K562 treated with DMSO at 1 percent for 24 hours (cell line): ENCODE measurements around the gene INAFM2. TPM values are rescaled to one million over a fixed set of nuclear protein-coding genes. Genes with fewer than 3 reads are reported as not detected.

ENCODE experiments used
- total RNA-seq: library from RNA; unstranded; fragments of 300-600 nt; gene quantifications from 2 replicates; pipeline ENCODE4 v1.2.3, GENCODE V29; 2022; ENCODE audit warnings: low read depth; ENCODE audit not compliant: insufficient read depth

INAFM2 gene
- total RNA-seq, result 24.3 and 26.6 TPM in 2 replicates

DNA sequence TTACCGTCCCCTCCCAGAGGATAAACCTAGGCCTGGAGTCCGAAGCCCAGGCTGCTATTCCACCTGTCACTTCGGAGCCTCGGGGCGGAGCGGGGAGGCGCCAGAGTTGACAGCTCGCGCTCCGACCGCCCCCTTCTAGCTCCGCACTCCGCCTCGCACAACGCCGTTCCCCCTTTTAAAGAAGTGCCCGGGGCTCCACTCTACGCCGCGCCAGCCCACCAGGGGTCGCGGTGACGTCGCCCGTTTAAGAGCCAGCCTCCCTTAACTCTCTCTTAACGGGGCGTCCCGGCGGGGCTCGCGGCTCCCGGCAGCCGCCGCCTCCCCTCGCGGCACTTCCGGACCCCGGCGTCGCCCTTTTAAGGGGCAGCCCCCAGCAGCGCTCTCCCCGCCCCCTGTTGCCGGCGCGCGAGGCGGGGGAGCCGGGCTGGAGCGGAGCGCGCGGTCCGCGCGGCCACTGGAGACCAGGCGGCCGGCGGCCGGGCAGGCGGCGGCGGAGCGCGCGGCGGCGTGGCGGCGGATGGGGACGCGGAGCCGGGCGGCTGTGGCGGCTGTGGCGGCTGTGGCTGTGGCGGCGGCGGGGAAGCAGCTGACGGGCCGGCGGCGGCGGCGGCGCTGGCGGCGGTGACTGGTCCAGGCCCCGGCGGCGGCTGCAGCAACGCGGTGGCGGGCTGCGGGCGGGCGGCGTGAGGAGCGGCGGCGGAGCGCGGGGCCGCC lies at the start of gene INAFM2:
TSS of gene INAFM2 (plus strand) at position 454 of the 714 bp plus-strand sequence. CDS start 364 bp downstream, outside the sequence.

DNA sequence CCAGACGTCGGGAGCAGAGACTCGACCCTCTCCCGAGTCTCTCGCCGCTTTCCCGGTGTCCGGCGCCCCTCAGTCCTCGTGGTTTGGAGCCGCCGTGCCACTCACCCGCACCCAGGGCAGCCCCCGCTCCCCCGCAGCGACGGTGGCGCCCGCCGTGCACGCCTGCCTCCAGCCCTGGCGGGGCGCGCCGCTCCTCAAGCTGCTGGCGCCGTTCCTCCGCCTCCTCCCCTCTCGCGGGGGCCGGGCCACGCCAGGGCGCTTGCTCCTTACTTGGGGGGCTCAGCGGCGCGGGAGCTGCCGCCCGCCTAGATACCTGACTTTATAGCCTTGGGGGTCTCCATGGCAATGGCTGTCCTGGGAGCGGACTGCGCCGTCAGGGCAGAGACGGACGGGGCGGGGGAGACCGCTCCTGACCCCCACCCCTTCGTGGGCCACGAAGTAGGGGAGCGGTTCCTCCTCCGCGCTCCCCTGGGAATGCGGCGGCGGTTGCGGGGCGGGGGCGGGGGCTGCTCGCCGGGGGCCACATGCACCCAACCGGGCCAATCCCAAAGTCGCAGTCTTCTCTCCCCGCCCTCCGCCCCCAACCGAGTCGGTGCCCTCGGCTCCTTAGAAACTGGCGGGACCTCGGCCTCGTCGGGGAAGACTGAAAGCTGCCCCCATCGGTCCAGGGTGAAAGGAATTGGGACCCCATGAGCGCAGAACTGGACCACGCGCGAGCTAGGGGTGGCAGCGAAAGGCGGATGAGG lies 40.5 kb upstream of the INAFM2 start, which contains the start of gene ANKRD63:
TSS of gene ANKRD63 (minus strand) at position 196 of the 746 bp plus-strand sequence. CDS start 478 bp downstream, outside the sequence.

GRCh38 chr15:40307421-40308211 lies 15.9 kb upstream of the INAFM2 start, which contains the start of gene PLCB2:
TSS of gene PLCB2 (minus strand) at chr15:40307935. CDS start at chr15:40307672, 263 bp downstream.

DNA sequence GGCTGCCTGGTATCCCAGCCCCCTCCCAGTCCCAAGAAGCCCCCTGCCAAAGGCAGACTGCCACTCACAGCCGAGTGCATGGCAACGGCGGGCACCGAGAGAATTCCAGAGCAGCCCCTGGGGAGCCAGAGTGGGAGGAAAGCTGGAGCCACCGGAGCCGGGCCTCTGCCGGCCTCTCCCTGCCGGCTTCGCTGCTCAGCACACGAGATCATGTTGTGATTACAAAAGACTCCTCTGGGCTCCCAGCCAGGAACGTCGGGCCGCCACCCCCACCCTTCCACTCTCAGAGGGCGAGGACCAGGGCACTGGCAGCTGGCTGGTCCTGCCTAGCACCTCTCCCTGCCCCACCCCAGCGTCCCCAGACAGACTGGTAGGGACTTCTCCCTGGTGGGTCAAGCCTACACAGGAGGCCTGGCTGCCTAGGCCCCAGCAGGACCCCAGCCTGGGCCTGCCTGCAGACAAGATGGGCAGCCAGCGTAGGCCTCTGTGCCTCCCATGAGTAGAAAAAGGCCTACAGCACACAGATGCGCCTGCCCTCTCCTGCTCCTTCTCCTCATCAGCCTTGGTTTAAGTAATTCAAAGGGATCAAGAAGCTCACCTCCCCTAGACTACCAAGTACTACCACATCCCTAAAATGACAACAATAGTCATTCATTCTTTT lies 17.4 kb downstream of the INAFM2 start, which contains the start of gene CCDC9B:
TSS of gene CCDC9B (minus strand) at position 200 of the 661 bp plus-strand sequence. CDS start at position 80, 120 bp downstream.

DNA sequence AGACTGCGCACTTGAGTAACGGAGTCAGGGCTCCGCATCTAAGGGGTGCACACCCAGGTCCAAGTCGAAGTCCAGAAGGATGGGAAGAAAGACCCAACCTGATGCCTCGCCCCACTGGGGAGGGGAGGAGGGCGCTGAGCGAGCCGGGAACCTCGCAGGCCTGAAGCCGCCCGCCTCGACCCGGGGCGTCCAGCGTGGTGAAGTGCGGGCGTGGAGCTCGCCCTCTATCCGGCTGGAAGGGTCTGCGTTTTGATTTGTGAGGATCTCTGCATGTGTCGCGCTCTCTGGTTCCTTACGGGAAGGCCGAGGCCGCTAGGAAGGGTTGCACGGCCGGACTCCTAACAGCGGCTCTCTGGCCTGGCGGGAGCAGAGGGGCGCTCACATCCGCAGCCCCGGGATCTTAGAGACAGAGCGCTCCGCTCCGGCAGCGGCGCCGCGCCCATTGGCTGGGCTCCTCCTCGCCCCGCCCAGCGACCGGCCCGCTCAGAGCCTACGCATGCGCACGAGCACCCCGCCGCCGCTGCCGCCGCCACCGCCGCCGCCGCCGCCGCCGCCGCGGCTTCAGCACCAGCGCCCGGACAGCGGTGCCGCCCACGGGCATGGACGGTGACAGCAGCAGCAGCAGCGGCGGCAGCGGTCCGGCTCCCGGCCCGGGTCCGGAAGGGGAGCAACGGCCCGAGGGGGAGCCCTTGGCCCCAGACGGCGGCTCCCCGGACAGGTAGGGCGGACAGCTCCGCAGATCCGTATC lies 34.4 kb downstream of the INAFM2 start, which contains the start of gene DISP2:
TSS of gene DISP2 (plus strand) at position 497 of the 748 bp plus-strand sequence. CDS start at position 600, 103 bp downstream.

Other genes starting within 250 kb of the INAFM2 start
- gene BMF, start 214.8 kb upstream of the INAFM2 start, total RNA-seq, result 21.5 and 26.5 TPM in 2 replicates
- gene BUB1B, start 162.6 kb upstream of the INAFM2 start, total RNA-seq, result 29.5 and 36.9 TPM in 2 replicates
- gene PAK6, start 84.6 kb upstream of the INAFM2 start, total RNA-seq, result 0.25 TPM in 1 of 2 replicates, not detected in the other
- gene ANKRD63, start 40.6 kb upstream of the INAFM2 start, total RNA-seq, result 1.3 and 1.6 TPM in 2 replicates
- gene PLCB2, start 15.8 kb upstream of the INAFM2 start, total RNA-seq, result 7.2 and 7.7 TPM in 2 replicates
- 0.58 and 1.2 TPM in 2 replicates for gene CCDC9B, start 17.2 kb downstream of the INAFM2 start, total RNA-seq
- not detected in 2 replicates for gene PHGR1, start 27.3 kb downstream of the INAFM2 start, total RNA-seq
- gene DISP2, start 34.5 kb downstream of the INAFM2 start, total RNA-seq, result 0.06 and 0.09 TPM in 2 replicates
- gene KNSTRN, start 59.0 kb downstream of the INAFM2 start, total RNA-seq, result 34.5 and 40.1 TPM in 2 replicates
- 3.5 TPM in 2 replicates for gene IVD, start 82.1 kb downstream of the INAFM2 start, total RNA-seq
- 28.7 and 29.9 TPM in 2 replicates for gene BAHD1, start 117.3 kb downstream of the INAFM2 start, total RNA-seq
- gene CHST14, start 147.3 kb downstream of the INAFM2 start, total RNA-seq, result 17.6 and 22.4 TPM in 2 replicates
- gene CCDC32, start 241.3 kb downstream of the INAFM2 start, total RNA-seq, result 19.0 and 22.3 TPM in 2 replicates
- 16.3 and 18.3 TPM in 2 replicates for gene RPUSD2, start 245.6 kb downstream of the INAFM2 start, total RNA-seq